SU-DHL-6 (cell line): ENCODE measurements around the gene PPP1R14C.
"Not testable (repeated sequence)": the region's sequence is repeated elsewhere in the genome, so short reads cannot be mapped to it uniquely, and the experiment has no call there.

ENCODE experiments used
- H2AFZ ChIP-seq: fragments of 200-600 bp; sonication (generic); 2 replicates; pipeline ENCODE4 v1.6.1; 2014; ENCODE audit warnings: low read depth, mild to moderate bottlenecking, moderate library complexity, mixed read lengths, antibody characterized with exemption, low read length; ENCODE audit not compliant: severe bottlenecking
- H3F3A ChIP-seq: fragments of 200-600 bp; shearing (Covaris generic); 2 replicates; pipeline ENCODE4 v1.6.0; 2016; ENCODE audit warnings: antibody characterized with exemption, mild to moderate bottlenecking; ENCODE audit not compliant: insufficient read depth
- H3K27ac ChIP-seq: fragments of 200-600 bp; sonication (generic); 2 replicates; pipeline ENCODE4 v1.5.1; 2016; ENCODE audit warnings: low read depth, mild to moderate bottlenecking, low read length, moderate library complexity, mixed read lengths
- H3K27me3 ChIP-seq: fragments of 200-600 bp; sonication (generic), shearing (Covaris generic); 2 replicates; pipeline ENCODE4 v1.6.0; 2014; ENCODE audit warnings: mild to moderate bottlenecking, low read length
- H3K36me3 ChIP-seq: fragments of 200-600 bp; sonication (generic); 2 replicates; pipeline ENCODE4 v1.6.1; 2014; ENCODE audit warnings: mild to moderate bottlenecking, low read length, mixed read lengths
- H3K4me2 ChIP-seq: fragments of 300-600, 200-600 bp; shearing (Covaris generic), sonication (generic); 2 replicates; pipeline ENCODE4 v1.6.0; 2014; ENCODE audit warnings: low read length, low read depth, mild to moderate bottlenecking; ENCODE audit not compliant: poor library complexity, severe bottlenecking
- H3K4me3 ChIP-seq: fragments of 200-600 bp; sonication (generic); 2 replicates; pipeline ENCODE4 v1.5.1; 2014; ENCODE audit warnings: antibody characterized with exemption, low read length, mild to moderate bottlenecking, mixed read lengths; ENCODE audit not compliant: insufficient read depth, poor library complexity, severe bottlenecking
- H3K79me2 ChIP-seq: fragments of 200-600 bp; sonication (generic); 2 replicates; pipeline ENCODE4 v1.6.1; 2014; ENCODE audit warnings: mild to moderate bottlenecking, low read length, moderate library complexity; ENCODE audit not compliant: insufficient read depth
- H3K9ac ChIP-seq: fragments of 200-600 bp; sonication (generic); 2 replicates; pipeline ENCODE4 v1.7.0; 2014; ENCODE audit warnings: mild to moderate bottlenecking, low read length
- H3K9me2 ChIP-seq: fragments of 200-600 bp; sonication (generic); replicated peaks from 2 replicates; pipeline ENCODE4 v1.6.1; 2014; ENCODE audit warnings: low read length; ENCODE audit not compliant: insufficient read depth
- H3K9me3 ChIP-seq: fragments of 200-600 bp; sonication (generic); 2 replicates; pipeline ENCODE4 v1.6.1; 2014; ENCODE audit warnings: low read length, mixed read lengths; ENCODE audit not compliant: insufficient read depth
- H4K20me1 ChIP-seq: fragments of 200-600 bp; sonication (generic); 2 replicates; pipeline ENCODE4 v1.6.1; 2014; ENCODE audit warnings: low read depth, mild to moderate bottlenecking, antibody characterized with exemption, low read length, moderate library complexity, mixed read lengths
- EZH2phosphoT487 ChIP-seq: fragments of 200-600 bp; sonication (generic), shearing (Covaris generic); conservative IDR thresholded peaks from 2 replicates; pipeline ENCODE4 v1.6.1; 2018; ENCODE audit warnings: mild to moderate bottlenecking, antibody characterized with exemption, low read length, moderate library complexity, mixed read lengths
- TF ChIP-seq, protein P1 (sequence below): fragments of 200-600 bp; sonication (generic); IDR thresholded peaks from one replicate; pipeline ENCODE4 v1.5.1; 2017; ENCODE audit warnings: antibody characterized with exemption, mild to moderate bottlenecking, low read length, moderate library complexity; ENCODE audit not compliant: insufficient read depth, poor library complexity, severe bottlenecking

Gene PPP1R14C

DNA sequence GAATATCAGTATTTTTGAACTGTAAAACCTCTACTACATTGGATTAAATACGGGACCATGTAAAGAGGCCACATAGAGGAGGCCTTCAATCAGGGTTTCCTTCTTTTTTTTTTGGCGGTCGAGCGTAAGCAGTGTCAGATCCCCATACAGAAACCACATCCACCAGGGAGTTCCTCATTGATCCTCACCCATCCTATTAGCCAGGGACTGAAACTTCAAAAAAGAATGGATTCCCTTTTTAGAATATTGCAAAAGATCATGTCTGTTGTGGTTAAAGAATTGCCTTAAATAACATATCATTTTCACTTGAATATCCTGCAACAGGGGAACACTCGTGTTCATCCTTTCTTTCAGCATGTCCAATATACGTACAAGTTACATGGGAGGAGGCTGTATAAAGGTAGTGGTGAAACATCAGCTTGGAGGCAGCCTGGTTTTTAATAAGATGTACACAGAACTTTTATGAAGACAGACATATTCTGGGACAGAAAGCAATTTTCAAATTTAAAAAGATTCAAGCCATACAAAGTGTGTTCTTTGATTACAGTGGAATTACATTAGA, 96.1 kb downstream of the PPP1R14C start:
- Histone ChIP-seq H2AFZ (no peak overlapping the region), H3K9me3 (no peaks in the 10 kb centered on the region), H3K9ac (no peak overlapping the region), H3K4me2 (no peak overlapping the region), H3F3A (no peaks in the 10 kb centered on the region), H3K9me2 (no peaks in the 10 kb centered on the region), H4K20me1 (no peaks in the 10 kb centered on the region), H3K36me3 (no peaks in the 10 kb centered on the region), H3K27me3 (no peaks in the 10 kb centered on the region), H3K79me2 (no peaks in the 10 kb centered on the region), H3K4me3 (no peak overlapping the region), H3K27ac (no peak overlapping the region)
- TF ChIP-seq EZH2phosphoT487, result no peak
- TF ChIP-seq, protein P1, sequence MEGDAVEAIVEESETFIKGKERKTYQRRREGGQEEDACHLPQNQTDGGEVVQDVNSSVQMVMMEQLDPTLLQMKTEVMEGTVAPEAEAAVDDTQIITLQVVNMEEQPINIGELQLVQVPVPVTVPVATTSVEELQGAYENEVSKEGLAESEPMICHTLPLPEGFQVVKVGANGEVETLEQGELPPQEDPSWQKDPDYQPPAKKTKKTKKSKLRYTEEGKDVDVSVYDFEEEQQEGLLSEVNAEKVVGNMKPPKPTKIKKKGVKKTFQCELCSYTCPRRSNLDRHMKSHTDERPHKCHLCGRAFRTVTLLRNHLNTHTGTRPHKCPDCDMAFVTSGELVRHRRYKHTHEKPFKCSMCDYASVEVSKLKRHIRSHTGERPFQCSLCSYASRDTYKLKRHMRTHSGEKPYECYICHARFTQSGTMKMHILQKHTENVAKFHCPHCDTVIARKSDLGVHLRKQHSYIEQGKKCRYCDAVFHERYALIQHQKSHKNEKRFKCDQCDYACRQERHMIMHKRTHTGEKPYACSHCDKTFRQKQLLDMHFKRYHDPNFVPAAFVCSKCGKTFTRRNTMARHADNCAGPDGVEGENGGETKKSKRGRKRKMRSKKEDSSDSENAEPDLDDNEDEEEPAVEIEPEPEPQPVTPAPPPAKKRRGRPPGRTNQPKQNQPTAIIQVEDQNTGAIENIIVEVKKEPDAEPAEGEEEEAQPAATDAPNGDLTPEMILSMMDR, result no peak

DNA sequence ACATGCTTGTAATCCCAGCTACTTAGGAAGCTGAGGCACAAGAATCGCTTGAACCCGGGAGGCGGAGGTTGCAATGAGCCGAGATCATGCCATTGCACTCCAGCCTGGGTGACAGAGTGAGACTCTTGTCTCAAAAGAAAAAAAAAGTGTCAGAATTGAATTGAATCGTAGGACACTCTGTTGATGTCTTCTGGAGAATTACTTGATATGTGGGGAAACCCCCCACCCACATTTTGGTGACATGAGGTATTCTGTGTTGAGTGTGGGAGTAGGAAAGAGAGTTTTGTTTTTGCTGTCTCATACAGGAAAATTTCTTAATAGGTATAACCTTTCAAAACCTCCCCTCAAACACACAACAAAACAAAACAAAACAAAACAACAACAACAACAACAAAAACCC, 98.9 kb downstream of the PPP1R14C start:
- H3K27ac ChIP-seq, H3K4me3 ChIP-seq, H3K36me3 ChIP-seq, H3K9me2 ChIP-seq, H3K27me3 ChIP-seq, H3K4me2 ChIP-seq, H3F3A ChIP-seq, H4K20me1 ChIP-seq, H3K9ac ChIP-seq, H3K9me3 ChIP-seq, H2AFZ ChIP-seq, H3K79me2 ChIP-seq: not testable (repeated sequence)

DNA sequence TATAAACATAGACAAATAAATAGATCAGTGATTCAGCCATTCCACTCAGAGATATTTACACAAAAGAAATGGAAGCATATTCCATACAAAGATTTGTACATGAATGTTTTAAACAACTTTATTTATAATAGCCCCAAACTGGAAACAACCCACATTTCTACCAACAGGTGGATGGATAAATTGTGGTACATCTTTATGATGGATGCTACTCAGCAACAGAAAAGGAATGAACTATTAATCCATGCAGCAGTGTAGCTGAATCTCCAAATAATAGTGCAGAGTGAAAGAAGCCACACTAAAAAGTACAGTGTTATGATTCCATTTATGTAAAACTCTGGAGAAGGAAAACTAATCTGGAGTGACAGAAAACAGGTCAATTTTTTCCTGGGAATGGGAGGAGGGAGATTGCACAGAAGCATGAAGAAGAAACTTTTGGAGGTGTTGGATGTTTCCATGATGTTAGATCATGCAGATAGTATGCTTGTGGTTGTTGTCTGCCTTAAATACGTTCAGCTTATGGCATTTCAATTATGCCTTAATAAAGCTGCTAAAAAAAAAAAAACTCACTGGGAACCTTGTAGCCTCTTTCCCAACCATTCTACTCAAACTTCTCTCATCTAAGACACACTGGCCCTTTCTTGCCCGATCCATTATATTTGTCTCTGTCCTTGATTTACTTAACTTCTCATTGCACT, 100.9 kb downstream of the PPP1R14C start:
- no peaks in the 10 kb centered on the region for H3K36me3 ChIP-seq
- H3K4me3 ChIP-seq, result no peak overlapping the region
- H2AFZ ChIP-seq, result no peak overlapping the region
- H3K4me2 ChIP-seq, result no peak overlapping the region
- no peaks in the 10 kb centered on the region for H3K9me2 ChIP-seq
- H3F3A ChIP-seq, result no peaks in the 10 kb centered on the region
- H3K9ac ChIP-seq, result no peak overlapping the region
- no peaks in the 10 kb centered on the region for H3K9me3 ChIP-seq
- no peaks in the 10 kb centered on the region for H3K79me2 ChIP-seq
- H4K20me1 ChIP-seq, result no peaks in the 10 kb centered on the region
- no peak overlapping the region for H3K27ac ChIP-seq
- H3K27me3 ChIP-seq, result no peaks in the 10 kb centered on the region
- TF ChIP-seq, protein P1, result no peak
- TF ChIP-seq EZH2phosphoT487, result no peak

DNA sequence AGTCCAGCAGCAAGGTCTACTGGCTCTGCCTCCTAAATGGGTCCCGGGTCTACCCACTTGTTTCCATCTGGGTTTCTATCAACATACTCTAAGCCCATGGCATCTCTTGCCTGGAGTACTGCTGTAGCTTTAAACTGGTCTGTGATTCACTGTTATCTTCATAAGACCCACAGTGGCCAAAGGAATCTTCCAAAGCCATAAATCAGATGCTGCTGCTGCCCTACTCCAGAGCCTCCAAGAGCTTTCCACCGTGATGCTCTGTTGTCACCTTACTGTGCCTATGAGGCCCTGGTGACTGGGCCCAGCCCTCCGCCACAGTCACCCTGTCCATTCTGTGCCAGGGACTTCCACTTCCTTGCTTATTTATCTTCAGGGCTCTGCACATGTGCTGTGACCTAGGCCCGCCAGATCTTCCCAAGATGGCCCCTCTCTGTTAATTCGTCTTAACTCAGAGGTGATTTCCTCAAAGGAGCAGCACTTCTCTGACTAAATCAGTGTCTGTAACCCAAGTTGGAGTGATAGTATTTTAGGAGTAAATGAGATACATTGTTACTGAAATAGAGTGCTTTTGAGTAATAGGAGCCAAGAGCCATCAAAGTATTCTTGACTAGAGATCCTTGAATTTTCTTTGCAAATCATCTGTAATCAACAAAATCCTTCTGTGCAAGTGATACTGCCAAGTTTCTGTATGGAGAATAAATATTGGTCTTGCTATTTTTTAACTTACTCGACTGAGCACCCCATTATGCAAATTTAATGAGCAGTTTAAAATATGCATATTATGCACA, 102.5 kb downstream of the PPP1R14C start:
- Histone ChIP-seq H3K27me3 (no peaks in the 10 kb centered on the region), H3K27ac (no peak overlapping the region), H2AFZ (no peak overlapping the region), H3K79me2 (no peaks in the 10 kb centered on the region), H3K9me3 (no peaks in the 10 kb centered on the region), H3K4me2 (no peak overlapping the region), H3K36me3 (no peaks in the 10 kb centered on the region), H3K9ac (no peak overlapping the region), H3K9me2 (no peaks in the 10 kb centered on the region), H4K20me1 (no peaks in the 10 kb centered on the region), H3F3A (no peaks in the 10 kb centered on the region), H3K4me3 (no peak overlapping the region)
- TF ChIP-seq, protein P1, result no peak
- TF ChIP-seq EZH2phosphoT487, result no peak
